Measurements from ENCODE around the gene GLIPR1L1.

DNA sequence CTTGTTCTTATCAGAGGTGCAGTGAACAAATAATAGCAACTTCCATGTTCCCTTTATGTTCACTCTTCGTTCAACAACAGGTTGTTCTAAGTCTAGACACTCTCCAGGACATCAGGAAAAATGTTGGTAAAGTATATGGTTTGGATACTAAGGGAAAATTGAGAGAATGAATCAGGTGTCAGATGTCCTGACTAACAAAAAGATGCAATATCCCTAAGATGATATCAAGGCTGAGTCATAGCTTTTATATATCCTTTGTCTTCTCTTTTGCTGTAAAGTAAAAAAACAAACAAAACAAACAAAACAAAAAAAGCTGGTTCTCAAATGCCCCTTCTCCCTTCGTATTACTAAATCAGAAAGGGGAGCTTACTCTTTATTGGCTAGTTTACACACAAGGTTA lies 11.1 kb downstream of the GLIPR1L1 start:
- TF ChIP-seq CTCF (IDR thresholded peaks at IDR 0.05) (no peak), POLR2AphosphoS5 (IDR thresholded peaks at IDR 0.05) (no peak)

Data from gastroesophageal sphincter (tissue), 3 donors.